Lower leg skin (tissue), 3 donors: Measurements from ENCODE around the gene USP43.

Experiments
- CTCF ChIP-seq, 3 donors: fragments of 450-650 bp; IDR thresholded peaks; one replicate each; pipeline ENCODE4 v1.5.1; 2016; ENCODE audit warnings: antibody characterized with exemption in 3 of 3, mild to moderate bottlenecking in 3 of 3, moderate library complexity in 2 of 3
- POLR2A ChIP-seq, 2 donors: fragments of 450-650 bp; IDR thresholded peaks; one replicate each; pipeline ENCODE4 v1.6.1; 2016 to 2017; ENCODE audit warnings: antibody characterized with exemption in 2 of 2, mild to moderate bottlenecking in 1 of 2, moderate library complexity in 1 of 2

- no peak for TF ChIP-seq POLR2A (IDR thresholded peaks at IDR 0.05)
- TF ChIP-seq CTCF (IDR thresholded peaks at IDR 0.05) = no peak
Measured at GRCh38 chr17:9684955-9685621, 39.8 kb downstream of the USP43 start.
